Neural crest cell (in vitro differentiated cells): ENCODE data around the gene RGMA. TPM values are rescaled to one million over a fixed set of nuclear protein-coding genes. Genes with fewer than 3 reads are reported as not detected.

ENCODE experiments used
- DNase-seq: peaks from one replicate; pipeline ENCODE4 v3.0.0; 2021; ENCODE audit warnings: low read depth, mixed read lengths, low spot score
- H3K27ac Mint-ChIP-seq: one replicate; pipeline ENCODE4 v1.8.0; 2021; ENCODE audit warnings: mild to moderate bottlenecking, mixed read lengths; ENCODE audit not compliant: unreplicated experiment
- H3K27me3 Mint-ChIP-seq: 2 replicates; pipeline ENCODE4 v1.8.0; 2021; ENCODE audit warnings: low read depth, mild to moderate bottlenecking, mixed read lengths
- H3K36me3 Mint-ChIP-seq: 2 replicates; pipeline ENCODE4 v1.8.0; 2021; ENCODE audit warnings: low read depth, mild to moderate bottlenecking, mixed read lengths
- H3K4me1 Mint-ChIP-seq: 2 replicates; pipeline ENCODE4 v1.8.0; 2021; ENCODE audit warnings: mixed read lengths
- H3K4me3 Mint-ChIP-seq: one replicate; pipeline ENCODE4 v1.8.0; 2021; ENCODE audit warnings: mild to moderate bottlenecking, mixed read lengths
- H3K9me3 Mint-ChIP-seq: 2 replicates; pipeline ENCODE4 v1.8.0; 2021; ENCODE audit warnings: mixed read lengths
- CTCF ChIP-seq: fragments of 200-600 bp; sonication (generic); conservative IDR thresholded peaks from 2 replicates; pipeline ENCODE4 v1.5.0; 2021; ENCODE audit warnings: antibody characterized with exemption, mild to moderate bottlenecking
- total RNA-seq: library from RNA; stranded (reverse); gene quantifications from 2 replicates; pipeline ENCODE4 v1.2.1, GENCODE V29; 2021

The RGMA gene
- total RNA-seq, 1 donor from 2014 or later: 205 TPM

GRCh38 chr15:93020976-93021772 is 67.8 kb downstream of the RGMA start:
- H3K4me1 Mint-ChIP-seq: no peaks in the 10 kb centered on the region
- no peaks in the 10 kb centered on the region for H3K27me3 Mint-ChIP-seq
- TF ChIP-seq CTCF: no peak
- no peak for DNase-seq
- no peak overlapping the region for H3K27ac Mint-ChIP-seq
- H3K4me3 Mint-ChIP-seq: no peak overlapping the region
- H3K36me3 Mint-ChIP-seq: peaks cover 54% of the 10 kb centered on the region
- no peaks in the 10 kb centered on the region for H3K9me3 Mint-ChIP-seq

GRCh38 chr15:93019971-93020370 is 69.0 kb downstream of the RGMA start:
- H3K4me1 Mint-ChIP-seq: no peaks in the 10 kb centered on the region
- DNase-seq: no peak
- H3K4me3 Mint-ChIP-seq: peak overlapping the region; percentile 2
- H3K27ac Mint-ChIP-seq: no peak overlapping the region
- peaks cover 57% of the 10 kb centered on the region for H3K36me3 Mint-ChIP-seq
- no peak for TF ChIP-seq CTCF
- no peaks in the 10 kb centered on the region for H3K9me3 Mint-ChIP-seq
- no peaks in the 10 kb centered on the region for H3K27me3 Mint-ChIP-seq

GRCh38 chr15:93019090-93019489 is 69.9 kb downstream of the RGMA start:
- Mint-ChIP-seq H3K9me3 (no peaks in the 10 kb centered on the region), H3K27me3 (no peaks in the 10 kb centered on the region), H3K27ac (no peak overlapping the region), H3K36me3 (peaks cover 55% of the 10 kb centered on the region), H3K4me3 (no peak overlapping the region), H3K4me1 (no peaks in the 10 kb centered on the region)
- no peak for DNase-seq
- no peak for TF ChIP-seq CTCF

- H3K4me3 Mint-ChIP-seq: no peak overlapping the region
- DNase-seq: no peak
- no peaks in the 10 kb centered on the region for H3K4me1 Mint-ChIP-seq
- no peak overlapping the region for H3K27ac Mint-ChIP-seq
- H3K27me3 Mint-ChIP-seq: no peaks in the 10 kb centered on the region
- H3K9me3 Mint-ChIP-seq: no peaks in the 10 kb centered on the region
- peak; percentile 35 for TF ChIP-seq CTCF
- peaks cover 55% of the 10 kb centered on the region for H3K36me3 Mint-ChIP-seq
Observed at GRCh38 chr15:93018574-93018973, 70.4 kb downstream of the RGMA start.

- Mint-ChIP-seq H3K9me3 (no peaks in the 10 kb centered on the region), H3K36me3 (peaks cover 56% of the 10 kb centered on the region), H3K27ac (no peak overlapping the region), H3K27me3 (no peaks in the 10 kb centered on the region), H3K4me3 (no peak overlapping the region), H3K4me1 (no peaks in the 10 kb centered on the region)
- no peak for TF ChIP-seq CTCF
- DNase-seq: no peak
Observed at GRCh38 chr15:93017526-93017925, 71.5 kb downstream of the RGMA start.
